ENCODE data around the gene FRMD4A. TPM values are rescaled to one million over a fixed set of nuclear protein-coding genes. Genes with fewer than 3 reads are reported as not detected.

The FRMD4A gene
- total RNA-seq, 4 donors from 2014 or later, result 5.6 to 34.1 (median 19.4) TPM

DNA sequence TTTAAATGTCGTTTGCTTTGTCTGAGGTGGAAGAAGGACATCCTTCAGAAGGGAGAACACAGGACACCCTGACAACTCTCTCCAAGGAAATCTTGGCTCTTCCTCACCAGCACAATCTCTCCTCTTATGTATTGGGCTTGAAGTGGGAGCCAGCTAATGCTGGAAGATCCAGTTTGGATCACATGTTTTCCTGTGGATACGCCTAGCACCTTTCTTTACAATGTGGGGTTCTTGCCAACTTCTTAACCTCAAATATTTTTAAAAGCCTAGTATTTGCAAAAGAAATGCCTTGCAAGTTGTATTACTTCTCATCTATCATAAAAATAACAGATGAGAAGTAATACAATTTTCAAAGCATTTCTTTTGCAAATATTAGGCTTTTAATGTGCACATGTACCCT, 76.4 kb downstream of the FRMD4A start:
- H3K27ac ChIP-seq, result no peak overlapping the region
- no peaks in the 10 kb centered on the region for H3K36me3 ChIP-seq
- H3K9me3 ChIP-seq, result no peaks in the 10 kb centered on the region
- no peaks in the 10 kb centered on the region for H3K4me1 ChIP-seq
- TF ChIP-seq POLR2A (IDR thresholded peaks at IDR 0.05), result no peak
- TF ChIP-seq, protein P1, sequence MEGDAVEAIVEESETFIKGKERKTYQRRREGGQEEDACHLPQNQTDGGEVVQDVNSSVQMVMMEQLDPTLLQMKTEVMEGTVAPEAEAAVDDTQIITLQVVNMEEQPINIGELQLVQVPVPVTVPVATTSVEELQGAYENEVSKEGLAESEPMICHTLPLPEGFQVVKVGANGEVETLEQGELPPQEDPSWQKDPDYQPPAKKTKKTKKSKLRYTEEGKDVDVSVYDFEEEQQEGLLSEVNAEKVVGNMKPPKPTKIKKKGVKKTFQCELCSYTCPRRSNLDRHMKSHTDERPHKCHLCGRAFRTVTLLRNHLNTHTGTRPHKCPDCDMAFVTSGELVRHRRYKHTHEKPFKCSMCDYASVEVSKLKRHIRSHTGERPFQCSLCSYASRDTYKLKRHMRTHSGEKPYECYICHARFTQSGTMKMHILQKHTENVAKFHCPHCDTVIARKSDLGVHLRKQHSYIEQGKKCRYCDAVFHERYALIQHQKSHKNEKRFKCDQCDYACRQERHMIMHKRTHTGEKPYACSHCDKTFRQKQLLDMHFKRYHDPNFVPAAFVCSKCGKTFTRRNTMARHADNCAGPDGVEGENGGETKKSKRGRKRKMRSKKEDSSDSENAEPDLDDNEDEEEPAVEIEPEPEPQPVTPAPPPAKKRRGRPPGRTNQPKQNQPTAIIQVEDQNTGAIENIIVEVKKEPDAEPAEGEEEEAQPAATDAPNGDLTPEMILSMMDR (IDR thresholded peaks at IDR 0.05), result no peak
- DNase-seq, result no peak
- no peak overlapping the region for H3K4me3 ChIP-seq
- no peaks in the 10 kb centered on the region for H3K27me3 ChIP-seq
- intact Hi-C loops (cut with DNase I; ENCODE audit: low total_unique reads), result no loop called here

DNA sequence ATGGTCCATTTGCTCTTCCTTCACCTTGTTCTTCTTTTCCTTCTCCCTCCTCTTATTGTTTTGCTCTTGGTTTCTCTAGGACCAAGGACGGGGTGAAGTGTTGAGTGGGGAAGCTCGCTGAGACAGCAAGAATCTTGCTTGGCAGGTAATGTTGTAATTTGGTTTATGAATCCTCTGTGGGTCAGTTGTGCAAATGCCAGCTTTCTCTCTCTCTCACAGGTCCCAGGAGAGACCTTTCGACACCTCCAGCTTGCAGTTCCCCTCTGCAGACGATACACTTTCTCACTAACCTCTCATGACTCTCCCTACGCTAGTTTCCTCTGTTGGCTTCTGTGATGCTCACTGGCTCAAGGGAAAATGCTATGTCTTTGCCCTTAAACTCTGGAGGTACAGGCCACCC, 77.0 kb downstream of the FRMD4A start:
- intact Hi-C loops (cut with DNase I; ENCODE audit: low total_unique reads), result no loop called here
- DNase-seq, result no peak
- Histone ChIP-seq H3K27ac (no peak overlapping the region), H3K27me3 (no peaks in the 10 kb centered on the region), H3K4me3 (no peak overlapping the region), H3K36me3 (no peaks in the 10 kb centered on the region), H3K4me1 (no peaks in the 10 kb centered on the region), H3K9me3 (no peaks in the 10 kb centered on the region)
- TF ChIP-seq POLR2A (IDR thresholded peaks at IDR 0.05), result no peak
- TF ChIP-seq, protein P1 (IDR thresholded peaks at IDR 0.05), result no peak

DNA sequence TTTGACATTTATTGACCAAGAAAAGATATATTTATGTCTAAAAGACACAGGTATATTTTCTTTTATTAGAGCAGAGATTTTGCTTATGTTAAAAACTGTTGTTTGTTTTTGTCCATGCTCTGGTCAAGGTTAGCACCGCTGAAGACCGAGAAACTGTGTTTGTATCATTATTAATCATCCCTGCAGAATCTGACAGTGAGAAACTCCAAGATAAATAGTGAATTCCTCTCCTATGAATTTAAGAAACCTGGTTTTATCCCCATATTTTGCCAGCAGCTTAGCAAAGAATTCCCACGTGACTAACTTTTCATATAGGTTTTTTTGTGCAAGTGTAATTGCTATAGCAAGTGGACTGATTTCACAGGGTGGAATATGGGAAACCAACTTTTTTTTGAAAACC, 77.6 kb downstream of the FRMD4A start:
- Histone ChIP-seq H3K27ac (no peak overlapping the region), H3K9me3 (no peaks in the 10 kb centered on the region), H3K4me1 (no peaks in the 10 kb centered on the region), H3K36me3 (no peaks in the 10 kb centered on the region), H3K27me3 (no peaks in the 10 kb centered on the region), H3K4me3 (no peak overlapping the region)
- DNase-seq, result no peak
- no peak for TF ChIP-seq POLR2A (IDR thresholded peaks at IDR 0.05)
- TF ChIP-seq, protein P1 (IDR thresholded peaks at IDR 0.05), result no peak
- intact Hi-C loops (cut with DNase I; ENCODE audit: low total_unique reads), result no loop called here

DNA sequence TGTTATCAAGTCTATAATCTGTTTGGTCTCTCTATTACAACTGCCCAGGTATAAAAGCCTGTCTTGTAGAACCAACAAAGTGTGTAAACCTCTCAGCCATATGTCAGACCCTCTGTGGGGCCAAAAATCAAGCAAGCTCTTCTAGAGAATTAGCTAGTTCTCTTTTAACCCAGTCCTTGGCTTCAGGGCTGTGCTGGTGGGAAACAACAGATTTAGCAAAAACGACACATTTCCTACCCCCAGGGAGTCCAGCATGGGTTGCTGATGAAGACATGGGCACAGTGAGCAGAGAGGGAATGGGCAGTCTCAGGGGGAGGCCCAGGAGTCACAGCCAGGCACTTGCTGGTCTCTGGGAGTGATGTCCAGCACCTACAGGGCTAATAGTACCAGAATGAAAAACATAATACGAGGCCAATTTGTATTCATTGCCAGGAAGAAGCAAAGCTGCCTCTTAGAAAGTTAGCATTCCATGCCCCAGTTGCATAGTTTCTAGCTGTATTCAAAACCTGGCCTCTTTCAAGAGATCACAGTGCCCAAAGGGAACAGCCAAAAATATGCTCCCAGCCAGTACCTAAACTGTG, 80.1 kb downstream of the FRMD4A start:
- no peaks in the 10 kb centered on the region for H3K9me3 ChIP-seq
- no peaks in the 10 kb centered on the region for H3K36me3 ChIP-seq
- no peak overlapping the region for H3K4me3 ChIP-seq
- H3K27ac ChIP-seq, result no peak overlapping the region
- TF ChIP-seq, protein P1 (IDR thresholded peaks at IDR 0.05), result no peak
- TF ChIP-seq POLR2A (IDR thresholded peaks at IDR 0.05), result no peak
- H3K4me1 ChIP-seq, result no peaks in the 10 kb centered on the region
- H3K27me3 ChIP-seq, result no peaks in the 10 kb centered on the region
- no peak for DNase-seq
- intact Hi-C loops (cut with DNase I; ENCODE audit: low total_unique reads), result no loop called here

DNA sequence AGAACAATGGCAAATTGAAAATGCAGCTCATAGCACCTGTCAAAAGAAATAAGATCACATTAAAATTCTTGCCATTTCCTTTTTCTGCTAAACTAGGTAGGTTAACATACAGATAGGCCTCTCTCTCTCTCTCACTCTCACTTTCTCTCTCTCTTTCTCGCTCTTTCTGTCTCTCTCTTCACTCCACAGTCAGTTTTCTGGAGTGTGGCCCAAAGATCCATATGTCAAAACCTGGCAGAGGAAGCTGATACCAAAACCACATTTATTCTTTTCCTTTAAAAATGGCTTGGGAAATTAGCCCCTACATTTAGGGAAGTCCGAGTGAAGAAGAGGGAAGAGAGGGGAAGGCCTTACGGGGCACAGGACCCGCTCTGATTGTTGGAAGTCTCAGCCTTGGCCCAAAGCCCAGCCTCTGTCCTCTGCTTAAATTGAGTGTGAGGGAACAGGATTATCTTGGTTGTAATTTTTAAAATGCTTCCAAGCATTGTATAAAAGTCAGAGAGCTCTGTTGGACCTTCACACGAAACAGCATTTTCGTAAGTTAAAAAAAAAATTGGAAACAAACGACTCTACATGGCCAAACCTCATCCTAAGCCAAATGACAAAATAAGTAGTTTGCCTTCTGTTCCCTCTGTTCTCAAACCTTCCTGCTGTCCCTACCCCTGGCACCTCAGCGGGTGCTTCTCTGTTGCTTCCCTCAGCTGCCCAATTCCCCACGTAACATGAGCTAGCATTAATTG, 83.2 kb downstream of the FRMD4A start:
- H3K27me3 ChIP-seq, result no peaks in the 10 kb centered on the region
- no peaks in the 10 kb centered on the region for H3K4me1 ChIP-seq
- DNase-seq, result no peak
- H3K36me3 ChIP-seq, result no peaks in the 10 kb centered on the region
- TF ChIP-seq, protein P1 (IDR thresholded peaks at IDR 0.05), result no peak
- no peak for TF ChIP-seq POLR2A (IDR thresholded peaks at IDR 0.05)
- intact Hi-C loops (cut with DNase I; ENCODE audit: low total_unique reads), result no loop called here
- H3K9me3 ChIP-seq, result no peaks in the 10 kb centered on the region
- H3K27ac ChIP-seq, result no peak overlapping the region
- no peak overlapping the region for H3K4me3 ChIP-seq

Measured in uterus (tissue), 4 donors.